HG03521 (cell line): Measurements from ENCODE around the gene APOA1.

Experiments
- ATAC-seq: cut with Tn5 transposase; IDR thresholded peaks from one replicate; pipeline ENCODE4 v1.9.1; 2021; ENCODE audit warnings: mild to moderate bottlenecking, moderate library complexity; ENCODE audit not compliant: unreplicated experiment

APOA1 gene

DNA sequence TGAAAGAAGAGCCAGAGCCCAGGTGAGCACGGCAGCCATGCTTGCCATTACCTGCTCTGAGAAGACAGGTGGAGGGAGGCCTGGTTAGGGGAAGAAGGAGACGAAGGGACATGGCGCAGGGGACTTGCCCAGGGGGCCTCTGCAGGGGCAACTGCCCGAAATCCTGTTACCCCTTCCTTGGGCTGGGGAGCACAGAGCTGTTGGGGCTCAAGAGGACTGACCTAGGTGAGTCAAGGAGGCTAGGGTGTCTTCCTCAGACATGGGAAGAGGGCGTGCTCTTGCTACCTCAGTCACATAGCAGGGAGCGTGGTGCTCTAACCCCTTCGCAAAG lies 45.6 kb downstream of the APOA1 start, which contains the start of gene APOA5:
APOA5 (minus strand) TSS at position 67 of the 331 bp plus-strand sequence; CDS start at position 48, 19 bp downstream.
- ATAC-seq: no peak

DNA sequence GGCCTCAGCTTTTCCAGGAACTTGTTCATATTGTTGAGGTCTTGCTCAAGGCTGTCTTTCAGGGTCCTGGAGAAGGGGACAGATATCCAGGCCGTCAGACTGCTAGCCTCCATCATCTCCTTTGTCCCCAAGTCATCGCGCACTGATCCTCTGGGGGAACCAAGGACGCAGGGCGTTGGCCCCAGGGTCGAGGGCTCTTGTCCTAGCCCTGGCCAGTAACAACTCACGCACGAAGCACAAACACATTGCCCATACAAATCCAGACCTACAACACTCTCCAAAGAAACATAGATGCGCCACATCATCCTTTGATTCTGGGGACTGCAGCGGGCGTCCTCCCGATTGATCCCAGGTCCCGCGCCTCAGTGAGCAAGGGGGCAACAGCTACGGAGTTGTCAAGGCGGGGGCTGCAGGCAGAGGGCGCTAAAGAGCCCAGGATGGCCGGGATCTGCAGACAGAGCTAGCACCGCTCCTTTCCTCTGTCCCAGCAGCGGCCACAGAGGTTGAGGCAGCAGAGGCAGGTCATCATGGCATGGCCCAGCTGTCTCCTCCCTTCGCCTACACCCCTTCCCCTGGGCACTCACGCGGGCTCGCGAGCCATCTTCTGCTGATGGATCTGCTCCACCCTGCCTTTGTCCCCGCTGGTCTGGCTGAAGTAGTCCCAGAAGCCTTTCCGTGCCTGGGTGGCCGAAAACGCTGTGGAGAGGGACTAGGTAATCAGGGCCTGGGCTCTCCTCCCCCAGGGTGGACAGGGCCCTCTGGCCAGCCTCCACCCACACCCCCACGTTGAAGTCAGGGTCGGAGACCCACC lies 46.2 kb downstream of the APOA1 start:
- ATAC-seq: no peak

DNA sequence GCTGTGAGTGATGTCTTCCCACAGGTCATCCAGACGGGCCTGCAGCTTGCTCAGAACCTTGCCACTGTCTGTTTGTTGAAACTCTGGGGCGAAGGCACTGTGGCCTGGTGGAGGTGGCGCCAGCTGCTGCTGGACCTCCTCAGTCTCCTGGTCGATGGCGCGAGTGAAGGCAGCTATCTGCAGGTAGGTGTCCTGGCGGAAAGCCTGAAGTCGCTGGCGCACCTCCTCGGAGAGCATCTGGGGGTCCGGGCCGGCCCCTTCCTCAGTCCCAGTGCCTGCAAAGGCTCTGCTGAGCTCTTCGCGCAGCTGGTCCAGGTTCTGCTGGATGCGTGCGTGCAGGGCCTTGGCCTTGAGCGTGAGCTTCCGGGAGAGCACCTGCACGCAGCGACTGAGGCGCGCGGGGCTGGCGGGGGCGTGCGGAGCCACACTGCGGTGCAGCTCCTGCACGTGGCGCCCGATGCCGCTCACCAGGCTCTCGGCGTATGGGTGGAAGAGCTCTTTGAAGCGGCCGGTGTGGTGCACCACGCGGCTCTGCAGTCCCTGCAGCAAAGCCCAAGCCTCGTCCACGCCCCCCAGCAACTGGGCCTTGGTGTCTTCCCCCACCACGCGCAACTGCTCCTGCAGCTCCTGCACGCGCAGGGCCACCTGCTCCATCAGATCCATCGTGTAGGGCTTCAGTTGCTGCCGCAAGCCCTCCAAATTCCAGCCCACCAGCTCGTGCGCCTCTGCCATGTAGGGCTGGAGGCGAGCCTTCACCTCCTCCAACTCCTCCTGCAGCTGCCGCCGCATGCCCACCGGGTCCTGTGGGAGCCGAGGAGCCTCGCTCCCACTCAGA lies 47.0 kb downstream of the APOA1 start:
- ATAC-seq: no peak

DNA sequence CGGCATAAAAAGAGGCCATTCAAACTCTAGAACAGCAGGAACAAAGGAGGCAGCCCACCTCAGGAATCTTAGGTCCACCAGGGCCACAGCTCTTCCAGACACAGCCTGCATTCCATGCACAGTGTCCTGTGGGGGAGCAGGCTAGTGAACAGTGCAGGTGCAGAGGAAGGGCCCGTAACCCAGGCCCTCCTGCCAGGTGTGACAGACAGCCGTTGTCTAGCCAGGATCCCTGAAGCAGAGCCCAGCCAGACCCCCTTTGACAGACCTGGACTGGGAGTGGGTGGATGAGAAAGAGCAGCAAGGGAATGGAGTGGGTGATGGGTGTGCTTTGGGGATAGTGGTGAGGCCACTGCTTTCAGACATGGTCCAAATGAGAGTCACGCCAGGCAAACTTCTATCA lies 48.4 kb downstream of the APOA1 start:
- ATAC-seq: no peak

DNA sequence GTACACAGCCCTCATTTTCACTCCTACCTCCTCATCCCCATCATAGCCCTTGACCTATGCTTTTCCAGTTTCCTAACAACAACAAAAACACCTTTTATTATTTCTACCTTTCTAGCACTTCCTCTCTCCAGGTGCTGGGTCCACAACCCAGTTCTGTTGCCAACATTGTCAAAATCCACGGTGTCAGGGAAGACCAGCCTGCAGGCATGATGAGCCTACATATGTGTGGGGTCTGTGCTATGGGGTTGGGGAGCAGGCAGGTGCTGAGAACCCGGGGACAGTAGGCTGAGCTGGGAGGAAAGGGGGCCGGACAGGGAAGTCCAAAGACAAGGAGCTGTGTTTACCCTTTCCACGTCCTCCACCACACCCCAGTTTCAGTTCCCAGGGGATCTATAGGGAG lies 48.9 kb downstream of the APOA1 start:
- ATAC-seq: no peak

DNA sequence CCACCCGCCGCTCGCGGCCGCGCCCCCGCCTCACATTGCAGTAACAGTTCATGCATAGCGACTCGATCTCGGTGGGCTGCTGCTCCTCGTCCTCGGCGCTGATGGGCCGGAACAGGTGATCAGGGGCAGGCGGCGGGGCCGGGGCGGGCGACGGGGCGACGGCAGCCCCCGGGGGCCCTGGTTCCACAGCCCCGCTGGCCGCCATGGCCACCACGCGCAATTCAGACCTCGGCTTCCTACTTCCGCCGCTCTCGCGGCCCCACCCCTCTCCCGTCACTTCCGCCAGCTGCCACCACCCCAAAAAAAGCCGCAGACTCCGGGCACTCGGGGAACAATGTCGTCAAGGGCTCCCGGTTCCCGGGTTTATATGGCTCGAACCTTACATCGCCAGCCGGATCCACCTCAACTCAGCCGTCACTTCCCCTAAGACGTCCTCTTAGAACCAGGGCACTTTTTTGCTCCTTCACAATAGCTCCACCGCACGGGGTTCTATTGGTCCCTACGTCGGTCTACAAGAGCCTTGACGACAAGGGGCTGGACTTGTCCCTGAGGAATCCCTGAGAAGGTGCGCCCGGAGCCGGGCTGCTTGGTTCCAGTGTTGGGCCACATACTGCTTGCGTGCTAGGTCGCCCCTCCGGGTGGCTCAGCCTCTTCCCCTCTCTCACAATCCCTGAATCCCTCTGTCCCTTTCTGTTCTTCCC lies 49.5 kb downstream of the APOA1 start, which contains the start of gene ZPR1:
ZPR1 (minus strand) TSS at position 238 of the 701 bp plus-strand sequence; CDS start at position 205, 33 bp downstream.
- ATAC-seq: peak; percentile 89

DNA sequence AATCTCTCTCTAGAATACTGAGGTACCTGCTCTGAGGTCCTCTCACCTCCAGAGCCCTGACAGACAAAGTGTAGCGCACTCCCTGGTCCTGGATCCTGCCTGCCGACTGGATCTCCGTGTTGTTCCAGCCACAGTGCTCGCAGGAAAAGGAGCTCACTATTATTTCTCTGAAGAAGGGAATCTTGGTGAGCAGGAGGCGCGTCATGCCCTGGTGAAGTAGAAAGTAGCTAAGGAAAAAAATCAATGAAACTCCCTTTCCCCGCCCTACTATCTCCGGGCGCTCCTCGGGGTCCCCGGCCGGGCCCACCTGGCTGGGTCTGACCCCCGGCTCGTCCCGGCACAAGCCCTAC lies 50.0 kb downstream of the APOA1 start:
- ATAC-seq: peak; percentile 10

DNA sequence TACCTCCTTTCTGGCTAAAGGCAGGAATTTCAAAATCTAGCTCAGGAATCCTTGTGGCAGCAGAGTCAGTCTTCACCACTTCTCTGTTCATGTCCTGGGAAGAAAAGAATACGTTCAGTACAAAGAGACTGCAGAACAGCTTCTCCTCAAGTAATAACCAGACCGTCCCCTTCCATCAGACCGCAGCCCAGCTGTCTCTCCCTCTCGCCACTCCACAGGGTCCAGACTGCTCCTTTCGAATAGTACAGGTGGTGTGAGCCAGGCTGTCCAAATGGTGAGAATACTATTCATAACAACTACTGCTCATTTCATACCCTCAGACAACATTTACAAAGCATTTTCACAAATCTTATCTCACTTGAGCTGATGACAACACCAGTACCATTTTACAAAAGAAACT lies 50.5 kb downstream of the APOA1 start:
- no peak for ATAC-seq

DNA sequence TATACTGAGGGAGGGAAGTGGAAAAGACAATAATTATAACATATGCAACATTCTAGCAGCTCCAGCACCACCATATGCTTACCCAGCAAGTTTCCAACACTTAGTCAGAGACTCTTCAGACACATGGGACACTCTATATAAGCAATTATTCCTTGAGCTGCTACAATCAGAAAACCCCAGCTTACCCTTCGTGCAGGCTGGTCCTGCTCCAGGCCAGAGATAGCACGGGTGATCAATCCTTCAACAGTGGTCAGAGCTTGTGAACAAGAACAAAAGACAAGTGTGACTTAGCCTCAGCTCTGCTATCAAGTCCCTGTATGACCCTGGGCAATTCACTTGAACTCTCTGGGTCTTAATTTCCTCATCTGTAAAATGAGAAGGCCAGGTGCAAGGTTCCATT lies 51.1 kb downstream of the APOA1 start:
- no peak for ATAC-seq
